Measurements from ENCODE around the gene RET. TPM values are rescaled to one million over a fixed set of nuclear protein-coding genes. Genes with fewer than 3 reads are reported as not detected.

RET gene
- total RNA-seq, 1 experiment from 2014 or later, result not detected

- Histone ChIP-seq H3K9me3 (no peaks in the 10 kb centered on the region), H3K4me3 (no peak overlapping the region), H3K36me3 (peaks cover 46% of the 10 kb centered on the region), H3K27me3 (no peaks in the 10 kb centered on the region)
- no peak for DNase-seq
These were observed 96.3 kb downstream of the RET start for GRCh38 chr10:43173120-43173519.

DNA sequence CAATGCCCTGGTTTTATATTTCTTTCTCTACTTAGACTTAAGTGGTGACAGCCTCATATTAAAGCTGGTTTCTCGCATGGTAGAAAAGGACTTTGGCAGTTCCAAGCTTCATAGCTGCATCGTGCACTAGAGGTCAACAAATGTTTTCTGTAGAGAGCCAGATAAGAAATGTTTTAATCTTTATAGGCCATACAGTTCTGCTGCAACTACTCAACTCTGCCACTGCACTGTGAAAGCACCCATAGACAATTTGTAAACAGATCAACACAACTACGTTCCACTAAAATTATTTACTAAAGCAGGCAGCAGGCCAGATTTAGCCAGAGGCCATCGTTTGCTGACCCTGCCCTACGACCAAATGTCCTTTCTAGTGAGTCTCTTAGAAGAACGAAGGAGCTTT is 98.1 kb downstream of the RET start:
- Histone ChIP-seq H3K27me3 (no peaks in the 10 kb centered on the region), H3K36me3 (peaks cover 50% of the 10 kb centered on the region)
- DNase-seq, result no peak

GRCh38 chr10:43176271-43176670 is 99.4 kb downstream of the RET start:
- no peak for DNase-seq
- Histone ChIP-seq H3K36me3 (peaks cover 52% of the 10 kb centered on the region), H3K4me3 (no peak overlapping the region), H3K27me3 (no peaks in the 10 kb centered on the region), H3K9me3 (no peaks in the 10 kb centered on the region)

More for the DNA sequence above, 98.1 kb downstream of the RET start:
- Histone ChIP-seq H3K4me3 (no peak overlapping the region), H3K9me3 (no peaks in the 10 kb centered on the region)

- H3K9me3 ChIP-seq, result no peaks in the 10 kb centered on the region
- no peaks in the 10 kb centered on the region for H3K27me3 ChIP-seq
- DNase-seq, result no peak
- H3K36me3 ChIP-seq, result peaks cover 43% of the 10 kb centered on the region
- no peak overlapping the region for H3K4me3 ChIP-seq
These were observed 100.7 kb downstream of the RET start for GRCh38 chr10:43177595-43177994.

Other genes with a start within 250 kb of the RET start
- gene CSGALNACT2, start 61.4 kb downstream of the RET start, total RNA-seq (2014; rRNA removed; shearing (Covaris generic); ENCODE audit: low replicate concordance), result 10.2 and 23.7 TPM in 2 replicates
- gene RASGEF1A, start 190.0 kb downstream of the RET start, total RNA-seq (2014; rRNA removed; shearing (Covaris generic); ENCODE audit: low replicate concordance), result 0.30 TPM in 1 of 2 replicates, not detected in the other